Right renal cortex interstitium (tissue), 3 donors: Measurements from ENCODE around the gene WDR86. TPM values are rescaled to one million over a fixed set of nuclear protein-coding genes. Genes with fewer than 3 reads are reported as not detected.

ENCODE experiments used
- DNase-seq, 3 donors: peaks; one replicate each; pipeline ENCODE4 v3.0.0-alpha.2; 2013; ENCODE audit warnings: low read depth in 3 of 3, low spot score in 2 of 3
- polyA plus RNA-seq, 3 donors: library from polyadenylated mRNA; unstranded; fragments of 120-200 nt; gene quantifications; one replicate each; pipeline ENCODE4 v1.2.1, GENCODE V29; 2013; ENCODE audit not compliant: insufficient read length in 3 of 3

WDR86 gene, protein sequence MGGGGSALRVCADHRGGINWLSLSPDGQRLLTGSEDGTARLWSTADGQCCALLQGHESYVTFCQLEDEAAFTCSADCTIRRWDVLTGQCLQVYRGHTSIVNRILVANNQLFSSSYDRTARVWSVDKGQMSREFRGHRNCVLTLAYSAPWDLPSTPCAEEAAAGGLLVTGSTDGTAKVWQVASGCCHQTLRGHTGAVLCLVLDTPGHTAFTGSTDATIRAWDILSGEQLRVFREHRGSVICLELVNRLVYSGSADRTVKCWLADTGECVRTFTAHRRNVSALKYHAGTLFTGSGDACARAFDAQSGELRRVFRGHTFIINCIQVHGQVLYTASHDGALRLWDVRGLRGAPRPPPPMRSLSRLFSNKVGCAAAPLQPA
- polyA plus RNA-seq: 10 to 100 TPM; 20.4 to 23.6 (median 21.1) TPM

DNA sequence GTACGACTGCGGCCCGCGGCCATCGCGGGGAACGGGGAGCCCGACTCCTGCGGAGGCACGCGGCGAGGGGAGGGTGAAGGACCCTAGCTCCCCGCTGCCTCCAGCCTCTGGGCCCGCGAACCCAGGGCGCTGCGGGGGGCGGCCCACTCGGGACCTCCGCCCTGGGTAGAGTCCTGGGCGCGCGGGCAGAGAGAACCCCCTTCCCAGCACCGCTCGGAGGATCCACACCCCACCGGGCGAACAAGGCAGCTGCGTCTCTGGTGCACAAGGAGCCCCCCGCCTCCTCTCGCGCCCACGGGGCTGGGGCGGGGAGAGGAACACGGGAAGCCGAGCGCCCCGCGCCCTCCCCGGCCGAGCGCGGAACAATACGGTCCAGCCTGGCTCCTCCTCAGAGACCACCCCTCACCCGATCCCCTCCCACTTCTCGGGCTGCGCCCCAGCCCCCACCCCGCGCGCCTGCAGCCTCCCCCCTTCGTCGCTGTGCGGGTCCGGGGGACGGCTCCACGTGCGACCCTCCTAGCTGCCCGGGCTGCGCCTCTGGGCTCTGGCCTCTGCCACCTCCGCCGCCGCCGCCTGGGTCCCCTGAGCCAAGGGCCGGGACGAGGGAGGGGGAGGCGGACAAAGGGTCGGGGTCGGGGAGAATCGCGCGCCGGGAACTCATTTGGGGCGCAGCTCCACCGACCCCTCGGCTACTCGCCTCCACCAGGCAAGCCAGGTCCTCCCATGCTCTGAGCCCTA is at the start of gene WDR86:
TSS of gene WDR86 (minus strand) at position 372 of the 738 bp plus-strand sequence. CDS start 449 bp downstream, outside the sequence.
- DNase-seq: no peak

DNA sequence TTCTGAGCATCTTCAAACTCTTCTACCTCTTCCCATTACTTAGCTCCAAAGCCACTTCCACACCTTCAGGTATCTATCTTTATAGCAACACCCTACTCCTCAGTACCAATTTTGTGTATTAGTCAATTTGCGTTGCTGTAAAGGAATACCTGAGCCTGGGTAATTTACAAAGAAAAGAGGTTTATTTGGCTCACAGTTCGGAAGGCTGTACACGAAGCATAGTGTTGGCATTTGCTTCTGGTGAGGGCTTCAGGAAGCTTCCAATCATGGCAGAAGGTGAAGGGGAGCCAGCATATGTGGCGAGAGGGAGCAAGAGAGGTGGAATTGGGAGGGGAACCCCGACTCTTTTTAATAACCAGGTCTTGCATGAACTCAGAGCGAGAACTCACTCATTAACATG is 47.7 kb upstream of the WDR86 start:
- DNase-seq: no peak

DNA sequence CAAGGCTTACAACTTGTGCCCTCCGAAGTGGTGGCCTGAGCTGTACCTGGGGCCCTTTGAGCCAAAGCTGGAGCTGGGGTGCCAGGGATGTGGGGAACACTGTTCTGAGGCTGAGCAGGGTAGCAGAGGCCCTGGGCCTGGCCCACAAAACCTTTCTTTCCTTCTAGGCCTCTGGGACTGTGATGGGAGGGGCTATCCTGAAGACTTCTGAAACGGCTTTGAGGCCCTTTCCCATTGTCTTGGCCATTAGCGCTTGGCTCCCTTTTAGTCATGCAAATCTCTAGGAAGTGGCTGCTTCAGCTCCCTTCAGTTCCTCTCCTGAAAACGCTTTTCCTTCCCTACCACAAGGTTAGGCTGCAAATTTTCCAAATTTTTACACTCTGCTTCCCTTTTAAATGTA is 46.9 kb upstream of the WDR86 start:
- no peak for DNase-seq

DNA sequence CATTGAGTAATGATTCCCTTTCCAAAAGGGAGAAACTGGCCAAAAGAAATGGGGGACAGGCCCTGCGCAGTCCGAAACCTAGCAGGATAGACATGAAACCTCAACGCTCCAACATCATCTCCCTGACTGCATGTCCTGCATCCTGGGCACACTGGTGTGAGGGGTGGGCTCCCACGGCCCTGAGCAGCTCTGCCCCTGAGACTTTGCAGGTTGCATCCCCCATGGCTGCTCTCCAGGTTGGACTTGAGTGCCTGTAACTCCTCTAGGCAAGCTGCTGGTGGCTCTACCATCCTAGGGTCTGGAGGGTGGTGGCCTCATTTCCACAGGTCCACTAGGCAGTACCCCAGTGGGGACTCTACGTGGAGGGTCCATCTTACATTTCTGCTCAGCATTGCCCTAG is 46.4 kb upstream of the WDR86 start:
- DNase-seq: no peak

DNA sequence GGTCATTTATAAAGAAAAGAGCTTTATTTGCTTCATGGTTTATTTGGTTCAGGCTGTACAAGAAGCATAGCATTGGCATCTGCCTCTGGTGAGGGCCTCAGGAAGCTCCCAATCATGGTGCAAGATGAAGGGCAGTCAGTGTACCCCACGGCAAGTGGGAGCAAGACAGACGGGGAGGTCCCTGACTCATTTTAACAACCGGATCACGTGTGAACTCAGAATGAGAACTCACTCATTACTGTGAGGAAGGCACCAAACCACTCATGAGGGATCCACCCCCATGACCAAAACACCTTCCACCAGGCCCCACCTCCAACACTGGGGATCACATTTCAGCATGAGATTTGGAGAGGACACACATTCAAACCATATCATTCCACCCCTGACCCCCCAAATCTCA is 45.9 kb upstream of the WDR86 start:
- no peak for DNase-seq

DNA sequence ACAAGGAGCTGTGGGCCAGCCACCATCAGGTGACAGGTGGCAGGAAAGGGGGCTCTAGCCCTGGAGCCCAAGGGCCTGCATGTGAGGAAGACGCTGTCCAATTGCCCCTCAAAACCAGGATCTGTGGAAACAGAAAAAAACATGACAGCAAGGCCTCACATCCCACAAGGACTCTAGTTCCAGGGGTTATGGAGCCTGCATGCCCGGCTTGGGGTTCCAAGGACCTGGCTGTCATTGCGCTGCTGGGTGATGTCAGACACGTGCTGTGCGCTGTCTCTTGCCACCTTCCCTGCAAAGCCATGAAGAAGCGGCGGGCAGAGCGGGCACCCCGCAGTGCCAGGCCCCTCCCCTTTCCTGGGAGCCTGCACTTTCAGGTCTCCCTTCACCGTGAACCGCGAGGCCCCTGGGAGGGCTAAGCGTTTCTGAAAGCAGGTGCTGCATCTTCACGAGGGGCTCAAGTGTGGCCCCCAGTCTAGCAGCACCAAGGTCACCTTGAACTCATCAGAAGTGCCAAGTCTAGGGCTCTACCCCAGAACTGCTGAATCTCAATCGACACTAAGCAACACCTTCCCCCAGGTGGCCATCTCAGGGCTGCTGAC is 45.2 kb upstream of the WDR86 start:
- DNase-seq: no peak

DNA sequence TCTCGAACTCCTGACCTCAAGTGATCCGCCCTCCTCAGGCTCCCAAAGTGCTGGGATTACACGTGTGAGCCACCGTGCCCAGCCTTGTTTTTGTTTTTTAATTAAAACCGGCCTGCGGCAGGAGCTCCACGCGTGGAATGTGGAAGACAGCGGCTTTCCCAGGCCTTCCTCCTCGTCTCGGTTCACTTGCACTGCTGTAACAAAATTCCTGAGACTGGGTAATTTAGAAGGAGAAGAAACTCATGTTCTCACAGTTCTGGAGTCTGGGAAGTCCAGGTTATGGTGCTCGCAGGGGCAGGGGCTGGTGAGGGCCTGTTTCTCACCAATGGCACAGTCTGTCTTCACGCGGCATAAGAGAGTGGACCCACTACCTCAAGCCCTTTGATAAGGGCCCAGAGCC is 44.5 kb upstream of the WDR86 start:
- no peak for DNase-seq

DNA sequence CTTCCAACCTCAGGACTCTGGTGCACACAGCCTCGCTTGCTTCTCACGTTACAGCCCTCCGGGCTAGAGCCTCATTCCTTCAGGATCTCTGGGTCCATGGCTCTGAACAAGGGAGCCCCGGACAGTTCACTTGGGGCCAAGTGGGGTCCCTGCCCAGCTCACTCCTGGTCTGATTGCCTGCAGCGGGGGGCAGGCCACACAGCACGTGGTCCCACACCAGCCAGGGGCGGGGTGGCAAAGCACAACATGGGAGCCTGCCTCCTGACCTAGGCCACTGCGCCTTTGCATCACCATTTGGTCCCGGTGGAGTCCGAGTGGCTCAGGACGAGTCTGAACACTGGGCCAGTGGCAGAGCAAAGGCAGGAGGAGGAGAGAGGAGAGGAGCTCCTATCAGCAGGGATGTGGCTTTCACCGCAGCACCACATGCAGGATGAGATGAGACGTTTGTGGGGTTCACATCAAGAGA is 43.5 kb upstream of the WDR86 start:
- no peak for DNase-seq

DNA sequence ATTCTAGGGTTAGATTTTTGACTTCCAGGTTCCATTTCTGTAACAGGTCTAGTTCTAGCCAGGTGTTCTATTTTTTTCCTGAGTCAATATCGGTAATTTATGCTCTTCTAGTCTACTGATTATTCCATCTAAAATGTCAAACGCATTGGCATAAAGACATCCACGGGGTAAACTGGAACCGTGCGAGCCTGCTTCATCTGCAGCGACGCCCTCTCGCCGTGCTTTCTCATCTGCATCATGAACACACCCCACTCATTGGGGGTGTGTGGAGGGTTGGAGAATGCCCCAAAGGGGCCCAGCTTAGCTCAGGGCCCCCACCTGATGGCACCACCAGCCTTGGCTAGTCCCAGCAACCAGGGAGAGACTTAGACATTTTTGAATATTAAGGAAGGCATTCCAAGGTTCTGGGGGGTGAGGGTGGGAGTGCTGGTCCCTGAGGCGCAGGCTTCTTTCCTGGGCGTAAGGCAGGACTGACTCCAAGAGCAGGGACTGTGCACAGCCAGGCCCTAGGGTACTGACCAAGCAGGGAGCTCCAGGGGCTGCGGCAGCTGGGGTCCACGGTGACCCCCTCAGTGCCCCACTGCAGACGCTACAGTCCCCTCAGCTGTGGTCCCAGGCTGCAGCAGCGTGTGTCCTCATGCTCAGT is 43.0 kb upstream of the WDR86 start:
- DNase-seq: no peak

DNA sequence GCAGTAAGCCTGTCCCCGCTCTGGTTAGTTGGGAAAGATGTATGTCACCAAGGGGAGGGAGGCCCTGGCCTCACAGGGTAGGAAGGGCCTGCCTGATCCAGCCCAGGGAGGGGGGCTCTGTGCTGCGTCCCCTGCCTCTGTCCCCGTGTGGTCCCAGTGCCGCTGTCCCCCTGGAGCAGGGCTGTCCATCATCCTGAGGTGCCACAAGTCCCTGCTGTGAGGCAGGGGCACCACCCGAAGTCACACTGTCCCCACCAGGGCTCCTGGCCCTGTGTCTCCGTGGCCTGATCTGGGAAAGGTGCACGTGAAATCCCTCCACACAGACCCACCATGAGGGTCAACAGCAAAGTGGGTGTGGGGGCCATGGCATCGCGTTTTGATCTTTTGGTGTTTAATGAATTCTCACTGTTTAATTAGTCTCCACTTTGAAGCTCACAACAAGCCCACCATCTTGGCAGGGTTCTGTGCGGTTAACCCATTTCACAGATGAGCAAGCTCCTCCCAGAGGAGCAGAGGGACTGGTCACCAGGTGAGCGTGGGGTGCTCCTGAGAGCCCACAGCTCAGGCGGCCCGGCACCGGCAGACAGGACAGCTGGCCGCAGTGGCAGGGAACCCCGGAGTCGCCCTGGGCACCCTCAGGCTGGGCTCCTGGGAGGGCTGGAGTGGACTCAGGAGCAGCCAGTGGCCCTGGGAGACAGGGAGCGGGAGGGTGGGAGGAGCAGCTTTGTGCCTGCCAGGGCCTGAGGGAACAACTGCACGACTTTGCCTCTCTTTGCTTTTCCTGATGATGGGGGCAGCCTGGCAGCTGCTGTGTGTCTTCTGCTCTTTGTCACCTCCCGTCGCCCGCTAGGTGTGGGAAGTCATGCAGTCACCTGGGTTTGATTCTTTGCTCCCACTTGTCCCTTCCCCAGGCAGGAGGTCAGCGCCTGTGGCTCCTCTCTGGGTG is 42.1 kb upstream of the WDR86 start:
- no peak for DNase-seq

DNA sequence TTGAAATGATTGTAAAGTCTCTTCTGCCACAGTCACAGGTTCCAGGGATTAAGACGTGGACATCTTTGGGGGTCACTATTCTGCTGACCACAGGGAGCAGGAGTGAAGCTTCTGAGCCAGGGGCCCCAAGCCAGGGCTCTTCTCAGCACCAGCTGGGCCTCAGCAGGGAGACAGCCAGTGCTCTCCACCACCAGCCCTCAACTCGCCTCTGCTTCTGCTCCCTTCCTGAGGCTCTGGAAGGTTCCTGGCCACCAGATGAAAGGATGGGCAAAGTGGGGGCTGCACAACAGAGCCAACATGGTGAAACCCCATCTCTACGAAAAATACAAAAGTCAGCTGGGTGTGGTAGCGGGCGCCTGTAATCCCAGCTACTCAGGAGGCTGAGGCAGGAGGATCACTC is 41.3 kb upstream of the WDR86 start:
- DNase-seq: no peak

DNA sequence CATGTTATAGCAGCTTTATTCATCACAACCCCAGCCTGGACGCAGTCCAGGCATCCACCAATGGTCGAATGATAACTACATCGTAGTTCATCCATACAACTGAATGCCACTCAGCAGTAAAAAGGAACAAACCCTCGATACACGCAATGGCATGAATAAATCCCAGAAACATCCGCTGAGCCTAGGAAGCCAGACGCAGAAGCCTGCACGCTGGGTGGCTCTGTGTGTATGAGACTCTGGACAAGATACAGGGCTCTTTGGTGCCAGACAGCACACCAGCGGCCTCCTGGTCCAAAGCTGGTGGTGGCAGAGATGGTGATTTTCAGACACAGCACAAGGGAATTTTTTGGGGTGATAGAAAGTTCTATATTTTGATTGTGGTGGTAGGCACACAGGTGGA is 40.2 kb upstream of the WDR86 start:
- no peak for DNase-seq

DNA sequence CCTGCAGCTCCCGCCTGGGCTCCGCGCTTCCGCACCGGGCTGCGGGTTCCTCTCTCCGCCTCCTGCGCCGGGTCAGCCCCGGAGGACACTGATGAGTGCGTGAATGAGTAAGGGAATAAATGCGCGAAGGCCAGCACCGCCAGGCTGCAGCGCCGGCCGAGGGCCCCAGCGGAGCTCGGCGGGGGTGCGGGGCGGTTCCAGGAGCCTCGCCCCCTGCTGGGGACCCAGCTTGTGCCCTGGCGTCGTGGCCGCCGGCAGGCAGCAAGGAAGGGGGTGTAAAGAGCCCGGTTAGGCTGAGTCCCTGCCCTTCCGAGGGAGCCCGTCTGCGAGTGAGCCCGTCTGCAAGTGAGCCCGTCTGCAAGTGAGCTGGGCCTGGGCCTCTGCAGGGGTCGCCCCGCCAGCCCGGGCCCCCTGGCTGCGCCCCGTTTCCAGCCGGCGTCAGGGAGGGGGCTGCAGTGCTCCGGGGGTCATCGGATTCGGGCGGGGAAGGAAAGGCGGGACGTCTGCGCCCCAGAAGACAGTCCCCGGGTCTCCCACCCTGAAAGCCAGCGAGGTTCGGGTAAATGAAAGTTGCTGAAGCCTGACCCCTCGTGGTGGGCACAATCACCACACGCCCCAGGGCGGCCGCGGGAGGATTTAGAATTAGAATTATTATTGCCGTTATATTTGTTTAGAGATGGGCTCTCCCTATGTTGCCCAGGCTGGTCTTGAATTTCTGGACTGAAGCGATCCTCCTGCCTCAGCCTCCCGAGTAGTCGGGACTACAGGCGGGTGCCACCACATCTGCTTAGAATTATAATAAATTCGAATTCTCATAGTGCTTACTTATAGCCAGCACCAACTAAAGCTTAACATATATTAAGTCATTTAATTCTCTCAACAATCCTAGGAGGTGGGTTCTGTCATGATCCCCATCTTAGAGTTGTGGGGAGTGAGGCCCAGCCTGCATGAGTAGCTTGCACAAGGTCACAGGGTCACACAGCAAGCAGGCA is 38.7 kb upstream of the WDR86 start:
- DNase-seq: no peak

DNA sequence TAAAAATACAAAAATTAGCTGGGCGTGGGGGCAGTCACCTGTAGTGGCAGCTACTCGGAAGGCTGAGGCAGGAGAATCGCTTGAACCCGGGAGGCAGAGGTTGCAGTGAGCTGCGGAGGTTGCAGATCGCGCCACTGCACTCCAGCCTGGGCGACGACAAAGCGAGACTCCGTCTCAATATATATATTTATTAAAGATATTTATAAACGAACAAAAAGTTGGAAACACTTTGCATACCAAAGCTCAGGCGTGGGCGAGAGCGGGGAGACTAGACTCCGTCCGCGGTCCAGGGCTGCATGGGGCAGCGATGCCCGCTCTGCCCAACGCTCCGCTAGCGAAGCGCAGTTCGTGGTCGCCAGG is 38.0 kb upstream of the WDR86 start:
- DNase-seq: no peak

DNA sequence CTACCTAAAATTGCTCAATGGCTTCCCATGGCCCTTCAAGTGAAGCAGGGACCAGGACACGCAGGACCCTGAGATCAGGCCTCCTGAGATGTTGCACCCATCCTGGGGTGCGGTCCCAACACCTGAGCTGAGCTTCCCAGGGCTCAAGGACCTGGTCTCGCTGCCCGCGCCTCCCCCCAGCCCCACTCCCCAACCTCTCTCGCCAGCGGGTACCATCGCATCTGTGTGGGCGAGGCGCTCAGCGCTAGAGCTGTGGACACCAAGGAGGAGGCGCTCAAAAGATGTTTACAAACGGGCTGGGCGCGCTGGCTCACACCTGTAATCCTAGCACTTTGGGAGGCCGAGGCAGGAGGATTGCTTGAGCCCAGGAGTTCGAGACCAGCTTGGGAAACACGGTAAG is 37.5 kb upstream of the WDR86 start:
- no peak for DNase-seq

DNA sequence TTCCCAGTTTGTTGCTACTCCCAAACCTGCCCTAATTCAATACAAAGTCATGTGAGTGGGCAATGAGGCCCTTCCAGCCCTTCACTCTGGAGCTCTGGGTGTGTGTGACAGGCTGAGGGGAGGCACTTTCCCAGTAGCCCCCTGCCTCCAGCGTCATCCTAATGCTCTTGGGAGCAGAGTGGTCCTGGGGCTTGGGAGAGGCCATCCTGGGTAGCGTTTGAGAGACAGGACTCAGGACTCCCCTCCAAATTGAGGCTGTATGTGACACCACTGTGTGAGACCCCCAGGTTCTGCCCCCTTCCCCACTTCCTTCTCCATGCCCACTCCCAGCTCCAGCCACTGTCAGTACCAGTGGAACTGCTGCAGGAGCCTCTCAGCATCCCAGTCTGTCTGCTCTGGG is 36.6 kb upstream of the WDR86 start:
- DNase-seq: no peak

DNA sequence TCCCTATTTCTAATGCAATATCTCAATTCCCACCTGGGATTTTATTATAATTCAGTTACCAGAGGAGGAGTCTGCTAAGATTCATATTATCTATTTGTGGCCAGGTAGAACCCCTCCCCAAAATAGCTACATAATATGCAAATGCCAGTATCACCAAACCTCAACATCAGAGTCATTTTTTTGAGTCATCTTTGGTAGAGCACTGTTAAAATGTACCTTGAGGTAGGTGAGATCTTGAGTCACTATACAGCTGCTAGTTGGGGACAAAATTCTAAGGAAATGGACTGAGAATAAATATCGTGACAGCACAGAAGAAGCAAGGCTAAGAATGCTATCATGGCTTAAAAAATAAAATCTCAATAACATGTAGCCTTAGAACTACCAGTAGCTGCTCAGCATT is 34.8 kb upstream of the WDR86 start:
- DNase-seq: no peak

DNA sequence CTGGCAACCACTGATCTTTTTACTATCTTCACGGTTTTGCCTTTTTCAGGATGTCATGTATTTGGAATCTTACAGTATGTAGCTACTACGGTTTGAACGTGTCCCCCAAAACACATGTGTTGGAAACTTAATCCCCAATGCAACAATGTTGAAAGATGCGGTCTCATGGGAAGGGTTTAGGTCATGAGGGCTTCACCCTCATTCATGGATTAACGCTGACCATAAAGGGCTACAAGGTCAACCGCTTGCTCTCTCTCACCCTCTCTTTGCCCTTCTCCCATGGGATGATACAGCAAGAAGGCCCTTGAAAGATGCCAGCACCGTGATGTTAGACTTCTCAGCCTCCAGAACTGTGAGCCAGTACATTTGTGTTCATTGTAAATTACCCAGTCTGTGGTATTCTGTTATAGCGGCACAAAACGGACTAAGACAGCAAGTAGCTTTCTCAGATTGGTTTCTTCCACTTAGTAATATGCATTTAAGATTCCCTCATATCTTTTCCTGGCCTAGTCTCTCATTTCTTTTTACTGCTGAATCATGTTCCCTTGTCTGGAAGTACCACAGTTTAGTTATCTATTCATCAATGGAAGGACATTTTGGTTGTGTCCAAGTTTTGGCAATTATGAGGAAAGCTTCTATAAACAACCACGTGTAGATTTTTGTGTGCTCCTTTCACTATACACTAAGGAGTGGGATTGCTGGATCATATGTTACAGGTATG is 33.1 kb upstream of the WDR86 start:
- no peak for DNase-seq
